OCI-LY7 (cell line): ENCODE results near the gene POLR1A. TPM values are rescaled to one million over a fixed set of nuclear protein-coding genes. Genes with fewer than 3 reads are reported as not detected.

Experiments used
- BruUV-seq: library from RNA; stranded (reverse); fragments of 400-500 nt; replicated peaks from 2 replicates; lab custom pipeline; 2021; lab: Mats Ljungman, UMichigan
- CTCF ChIA-PET: fragments of 300-600 bp; sonication (Branson Sonifier 250); formaldehyde crosslinking; loops from one replicate; lab custom pipeline; 2022; ENCODE audit warnings: antibody characterized with exemption; ENCODE audit not compliant: unreplicated experiment; lab: Charles Lee
- POLR2A ChIA-PET: fragments of 300-600 bp; sonication (Branson Sonifier 250); formaldehyde crosslinking; loops from one replicate; lab custom pipeline; 2022; ENCODE audit warnings: antibody characterized with exemption; lab: Charles Lee
- DNase-seq: peaks from one replicate; pipeline ENCODE4 v3.0.0-alpha.2; 2015; ENCODE audit warnings: low spot score
- H2AFZ ChIP-seq: fragments of 200-600 bp; sonication (generic), shearing (Covaris generic); 2 replicates; pipeline ENCODE4 v1.6.1; 2014; ENCODE audit warnings: mild to moderate bottlenecking, antibody characterized with exemption, low read length, moderate library complexity
- H3K27ac ChIP-seq: fragments of 200-600 bp; sonication (generic); 2 replicates; pipeline ENCODE4 v1.5.1; 2014; ENCODE audit warnings: mixed run types, low read depth, mild to moderate bottlenecking, moderate library complexity, low read length, inconsistent platforms; ENCODE audit not compliant: poor library complexity, severe bottlenecking
- H3K36me3 ChIP-seq: fragments of 200-600 bp; sonication (generic); 2 replicates; pipeline ENCODE4 v1.6.1; 2014; ENCODE audit warnings: mild to moderate bottlenecking, antibody characterized with exemption, low read length, moderate library complexity, mixed read lengths; ENCODE audit not compliant: insufficient read depth
- H3K4me1 ChIP-seq: fragments of 200-600 bp; sonication (generic); 2 replicates; pipeline ENCODE4 v1.5.1; 2014; ENCODE audit warnings: mild to moderate bottlenecking, low read length; ENCODE audit not compliant: insufficient read depth, poor library complexity, severe bottlenecking
- H3K4me2 ChIP-seq: fragments of 200-600 bp; sonication (generic); 2 replicates; pipeline ENCODE4 v1.6.1; 2014; ENCODE audit warnings: mild to moderate bottlenecking, low read length
- H3K4me3 ChIP-seq: fragments of 200-600 bp; sonication (generic); 2 replicates; pipeline ENCODE4 v1.5.1; 2014; ENCODE audit warnings: mild to moderate bottlenecking, low read depth, low read length; ENCODE audit not compliant: poor library complexity, severe bottlenecking
- H3K79me2 ChIP-seq: fragments of 200-600 bp; sonication (generic); 2 replicates; pipeline ENCODE4 v1.6.1; 2016; ENCODE audit warnings: low read depth, mild to moderate bottlenecking, low read length, moderate library complexity, mixed read lengths; ENCODE audit not compliant: insufficient read depth
- H3K9me2 ChIP-seq: fragments of 200-600 bp; sonication (generic); 2 replicates; pipeline ENCODE4 v1.6.1; 2016; ENCODE audit warnings: mild to moderate bottlenecking, low read length, mixed read lengths; ENCODE audit not compliant: insufficient read depth
- H3K9me3 ChIP-seq: fragments of 200-600 bp; sonication (generic); 2 replicates; pipeline ENCODE4 v1.6.1; 2014; ENCODE audit warnings: mild to moderate bottlenecking, mixed run types, low read length, mixed read lengths
- H4K20me1 ChIP-seq: fragments of 200-600 bp; sonication (generic); 2 replicates; pipeline ENCODE4 v1.6.1; 2014; ENCODE audit warnings: mild to moderate bottlenecking, antibody characterized with exemption, low read length, moderate library complexity, mixed read lengths; ENCODE audit not compliant: insufficient read depth
- EZH2phosphoT487 ChIP-seq: fragments of 200-600 bp; sonication (generic); IDR thresholded peaks from 2 replicates; pipeline ENCODE4 v1.6.1; 2018; ENCODE audit warnings: low read depth, borderline replicate concordance, mild to moderate bottlenecking, mixed run types, antibody characterized with exemption, low read length, moderate library complexity, mixed read lengths
- intact Hi-C: fragments of 100-400 bp; cut with micrococcal nuclease; formaldehyde crosslinking; loops from one replicate; pipeline ENCODE4 v1.10.0; 2022; ENCODE audit not compliant: unreplicated experiment
- total RNA-seq, 2 experiments: library from RNA; depleted of rRNA in 1 of 2; stranded (reverse); fragments of >200 nt in 1 of 2; shearing (Covaris generic) in 1 of 2; gene quantifications; 2 replicates each; pipeline ENCODE4 v1.2.3, GENCODE V29; 2014 to 2022
- TF ChIP-seq, protein P1 (sequence below): fragments of 200-600 bp; sonication (generic); conservative IDR thresholded peaks from 2 replicates; pipeline ENCODE4 v1.5.1; 2014; ENCODE audit warnings: mild to moderate bottlenecking, antibody characterized with exemption, low read length, moderate library complexity, mixed read lengths

Gene POLR1A
- total RNA-seq, 2 experiments from 2014 or later = 17.5 to 53.3 TPM

DNA sequence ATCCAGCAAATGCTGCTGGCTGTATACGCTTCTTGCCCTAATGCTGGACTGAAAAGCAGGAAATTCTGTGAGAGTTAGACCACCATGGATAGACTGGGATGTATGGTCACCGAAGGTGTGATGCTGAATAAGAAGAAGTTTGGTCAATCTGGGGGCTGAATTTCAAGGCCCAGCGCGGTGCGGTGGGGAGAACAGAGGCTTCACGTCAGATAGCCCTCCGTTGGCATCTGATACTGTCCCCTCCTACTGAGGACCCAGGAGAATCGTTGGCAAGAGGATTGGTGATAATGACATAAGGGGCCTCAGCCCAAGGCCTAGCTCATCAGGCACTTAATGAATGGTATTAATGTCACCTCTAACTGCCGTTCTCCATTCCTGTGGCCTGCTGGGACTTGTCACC lies 119.6 kb downstream of the POLR1A start:
- no peak for DNase-seq
- CTCF ChIA-PET = no interaction called here
- BruUV-seq = no TSS peak

DNA sequence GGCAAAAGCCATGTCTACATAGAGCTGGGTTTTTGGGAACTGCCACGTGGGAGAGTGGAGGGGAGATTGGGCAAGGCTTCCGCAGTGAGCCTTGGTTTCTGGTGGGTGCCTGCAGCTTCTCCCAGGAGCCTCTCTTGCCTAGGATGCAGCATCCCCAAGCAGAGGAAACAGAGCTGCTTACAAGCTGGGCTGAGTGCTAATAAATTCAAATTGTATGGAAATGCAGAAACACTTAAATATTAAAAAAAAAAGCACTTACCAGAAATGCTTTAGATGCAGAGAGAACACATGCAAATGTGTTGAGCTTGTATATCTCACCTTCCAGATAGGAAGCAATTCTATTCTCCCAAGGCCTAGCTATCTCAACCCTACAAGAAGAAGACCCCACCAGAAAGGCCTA lies 120.9 kb downstream of the POLR1A start:
- CTCF ChIA-PET = interaction anchor here (0.6 kb wide), 1 partner anchor 84 kb away, joined by 6 read pairs; no protein-coding TSS in a partner anchor
- no TSS peak for BruUV-seq
- DNase-seq = no peak
- Histone ChIP-seq H2AFZ (no peak overlapping the region), H3K9me3 (no peaks in the 10 kb centered on the region), H3K4me2 (no peak overlapping the region), H4K20me1 (no peaks in the 10 kb centered on the region), H3K27ac (no peak overlapping the region), H3K36me3 (no peaks in the 10 kb centered on the region), H3K4me3 (no peak overlapping the region), H3K4me1 (no peaks in the 10 kb centered on the region), H3K79me2 (no peaks in the 10 kb centered on the region), H3K9me2 (no peaks in the 10 kb centered on the region)
- POLR2A ChIA-PET = interaction anchor here (0.5 to 0.7 kb wide), 2 partner anchors 107 to 214 kb away, joined by 3 read pairs; no protein-coding TSS in a partner anchor
- TF ChIP-seq EZH2phosphoT487 = no peak
- TF ChIP-seq, protein P1, sequence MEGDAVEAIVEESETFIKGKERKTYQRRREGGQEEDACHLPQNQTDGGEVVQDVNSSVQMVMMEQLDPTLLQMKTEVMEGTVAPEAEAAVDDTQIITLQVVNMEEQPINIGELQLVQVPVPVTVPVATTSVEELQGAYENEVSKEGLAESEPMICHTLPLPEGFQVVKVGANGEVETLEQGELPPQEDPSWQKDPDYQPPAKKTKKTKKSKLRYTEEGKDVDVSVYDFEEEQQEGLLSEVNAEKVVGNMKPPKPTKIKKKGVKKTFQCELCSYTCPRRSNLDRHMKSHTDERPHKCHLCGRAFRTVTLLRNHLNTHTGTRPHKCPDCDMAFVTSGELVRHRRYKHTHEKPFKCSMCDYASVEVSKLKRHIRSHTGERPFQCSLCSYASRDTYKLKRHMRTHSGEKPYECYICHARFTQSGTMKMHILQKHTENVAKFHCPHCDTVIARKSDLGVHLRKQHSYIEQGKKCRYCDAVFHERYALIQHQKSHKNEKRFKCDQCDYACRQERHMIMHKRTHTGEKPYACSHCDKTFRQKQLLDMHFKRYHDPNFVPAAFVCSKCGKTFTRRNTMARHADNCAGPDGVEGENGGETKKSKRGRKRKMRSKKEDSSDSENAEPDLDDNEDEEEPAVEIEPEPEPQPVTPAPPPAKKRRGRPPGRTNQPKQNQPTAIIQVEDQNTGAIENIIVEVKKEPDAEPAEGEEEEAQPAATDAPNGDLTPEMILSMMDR = no peak
- intact Hi-C loops = no loop called here

More for the DNA sequence above, 119.6 kb downstream of the POLR1A start:
- no peaks in the 10 kb centered on the region for H3K79me2 ChIP-seq
- H4K20me1 ChIP-seq = no peaks in the 10 kb centered on the region
- no peaks in the 10 kb centered on the region for H3K9me2 ChIP-seq
- no peaks in the 10 kb centered on the region for H3K36me3 ChIP-seq
- no peaks in the 10 kb centered on the region for H3K9me3 ChIP-seq
- POLR2A ChIA-PET = no interaction called here
- H3K4me3 ChIP-seq = no peak overlapping the region
- TF ChIP-seq EZH2phosphoT487 = no peak
- TF ChIP-seq, protein P1 = no peak
- intact Hi-C loops = no loop called here
- no peak overlapping the region for H3K27ac ChIP-seq
- no peak overlapping the region for H2AFZ ChIP-seq
- H3K4me1 ChIP-seq = no peaks in the 10 kb centered on the region
- H3K4me2 ChIP-seq = no peak overlapping the region

DNA sequence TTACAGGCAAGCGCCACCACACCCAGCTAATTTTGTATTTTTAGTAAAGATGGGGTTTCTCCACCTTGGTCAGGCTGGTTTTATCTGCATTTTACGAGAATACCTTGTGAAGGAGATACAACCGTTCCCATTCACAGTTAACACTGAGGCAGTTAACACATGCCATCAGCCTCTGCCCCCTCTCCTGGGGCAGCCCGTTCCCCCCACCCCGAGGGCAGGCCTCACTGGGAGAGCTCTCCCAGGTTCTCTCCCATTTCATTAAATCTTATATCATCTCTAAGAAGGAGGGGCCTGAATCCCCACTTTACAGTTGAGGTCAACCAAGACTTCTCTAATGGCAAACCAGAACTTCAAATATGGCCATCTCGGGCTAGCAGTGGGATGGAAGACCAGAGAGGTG lies 121.9 kb downstream of the POLR1A start:
- no TSS peak for BruUV-seq
- no peak overlapping the region for H3K4me3 ChIP-seq
- POLR2A ChIA-PET = interaction anchor here (1.2 kb wide), 1 partner anchor 10 kb away, joined by 4 read pairs; no protein-coding TSS in a partner anchor

More for the DNA sequence above, 121.9 kb downstream of the POLR1A start:
- TF ChIP-seq, protein P1 = no peak
- TF ChIP-seq EZH2phosphoT487 = no peak
- H3K4me1 ChIP-seq = peaks cover 8% of the 10 kb centered on the region
- H3K79me2 ChIP-seq = no peaks in the 10 kb centered on the region
- CTCF ChIA-PET = interaction anchor here (0.5 kb wide), 1 partner anchor 42 kb away, joined by 3 read pairs; no protein-coding TSS in a partner anchor
- no peak overlapping the region for H2AFZ ChIP-seq
- DNase-seq = no peak
- H3K4me2 ChIP-seq = no peak overlapping the region
- H3K27ac ChIP-seq = no peak overlapping the region
- no peaks in the 10 kb centered on the region for H4K20me1 ChIP-seq
- H3K36me3 ChIP-seq = no peaks in the 10 kb centered on the region
- no peaks in the 10 kb centered on the region for H3K9me2 ChIP-seq
- H3K9me3 ChIP-seq = no peaks in the 10 kb centered on the region
- intact Hi-C loops = no loop called here
